ENCODE measurements around the gene KXD1.
"Not testable (repeated sequence)": the region's sequence is repeated elsewhere in the genome, so short reads cannot be mapped to it uniquely, and the experiment has no call there.

KXD1 gene

GRCh38 chr19:18537431-18537830, 20.2 kb upstream of the KXD1 start:
- DNase-seq, result no peak

- DNase-seq, result no peak
Observed at GRCh38 chr19:18538115-18538514, 19.6 kb upstream of the KXD1 start.

GRCh38 chr19:18539372-18539771, 18.3 kb upstream of the KXD1 start:
- DNase-seq, result no peak

- not testable (repeated sequence) for DNase-seq
Observed at GRCh38 chr19:18540200-18540599, 17.5 kb upstream of the KXD1 start.

- DNase-seq, result no peak
Observed at GRCh38 chr19:18541258-18541991, 16.2 kb upstream of the KXD1 start.

GRCh38 chr19:18541992-18542940, 15.4 kb upstream of the KXD1 start:
- DNase-seq, result no peak

DNA sequence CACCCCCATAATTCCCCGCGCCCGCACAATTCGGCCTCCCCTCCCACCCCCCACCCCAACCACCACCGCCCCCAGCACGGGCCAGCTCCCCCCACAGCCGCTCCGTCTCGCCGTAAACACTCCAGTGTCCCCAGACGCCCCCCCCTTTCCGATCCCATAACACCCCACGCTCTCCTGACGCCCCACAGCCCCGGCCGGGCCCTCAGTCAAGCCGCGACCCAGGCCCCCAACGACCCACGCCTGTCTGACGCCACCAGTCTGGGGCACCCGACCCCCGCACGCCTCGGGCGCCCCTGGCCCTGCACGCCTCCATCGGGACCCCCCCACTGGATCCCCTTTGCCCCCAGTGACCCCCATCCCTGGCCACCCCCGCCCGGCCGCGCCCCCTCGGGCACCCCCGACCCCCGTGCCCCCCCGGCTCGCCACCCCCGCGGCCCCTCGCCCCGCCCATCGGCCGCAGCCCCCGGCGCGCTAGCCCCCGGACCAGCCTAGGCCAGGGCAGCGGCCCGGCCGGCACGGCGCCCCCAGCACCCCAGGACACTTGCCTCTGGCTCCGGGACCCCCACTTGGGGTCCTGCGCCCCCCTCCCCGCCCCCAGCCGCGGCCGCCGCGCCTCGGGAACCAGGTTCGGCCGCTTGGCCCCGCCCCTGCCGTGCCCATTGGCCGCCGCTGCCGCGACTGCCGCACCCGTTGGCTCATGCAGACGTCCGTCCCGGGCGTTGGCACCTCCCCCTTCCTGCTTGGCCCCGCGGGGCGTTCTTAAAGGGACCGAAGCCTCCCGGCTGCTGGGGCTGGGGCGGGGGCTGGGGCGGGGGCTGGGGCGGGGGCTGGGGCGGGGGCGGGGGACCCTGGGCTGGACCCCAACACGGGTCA, 14.5 kb upstream of the KXD1 start, which contains the start of gene FKBP8:
TSS of gene FKBP8 (minus strand) at position 633 of the 873 bp plus-strand sequence. CDS start 1,603 bp downstream, outside the sequence.
- peak; percentile 92 for DNase-seq

- peak; percentile 83 for DNase-seq
Observed at GRCh38 chr19:18543814-18544475, 13.7 kb upstream of the KXD1 start.

DNA sequence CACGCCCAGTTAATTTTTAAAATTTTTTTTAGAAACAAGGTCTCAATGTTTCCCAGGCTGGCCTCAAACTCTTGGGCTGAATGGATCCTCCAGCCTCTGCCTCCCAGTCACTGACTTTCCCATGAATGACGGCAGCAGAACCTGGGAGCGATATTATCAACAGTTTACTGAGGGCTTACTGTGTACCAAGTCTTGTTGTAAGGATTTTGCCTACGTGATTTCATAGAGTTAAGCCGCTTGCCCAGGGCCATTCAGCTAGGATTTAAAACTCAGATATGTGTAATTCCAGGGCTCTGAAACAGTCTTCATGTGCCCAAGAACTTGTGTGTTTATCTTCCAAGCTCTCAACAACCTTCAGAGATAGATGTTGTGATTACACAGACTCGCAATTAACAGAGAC, 6.0 kb upstream of the KXD1 start:
- DNase-seq, result no peak

GRCh38 chr19:18558202-18558555, 509 bp downstream of the KXD1 start:
- DNase-seq, result no peak

DNA sequence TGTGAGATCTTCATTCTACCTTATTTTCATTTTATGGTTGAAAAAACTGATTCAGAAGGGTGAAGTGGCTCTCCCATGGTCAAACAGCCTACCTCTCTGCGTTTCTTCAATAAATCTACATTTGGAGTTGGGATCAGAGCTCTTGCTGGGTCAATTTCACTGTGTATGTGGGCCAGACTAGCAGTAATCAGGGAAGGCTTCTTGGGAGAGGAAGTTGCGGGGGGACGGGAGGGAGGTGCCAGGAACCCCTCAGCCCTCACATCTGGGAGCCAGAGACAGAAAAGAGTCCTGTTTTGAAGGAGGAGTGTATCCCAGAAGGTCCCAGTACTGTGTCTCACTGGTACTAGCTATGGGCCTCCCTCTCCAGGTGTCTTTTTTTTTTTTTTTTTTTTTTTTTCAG, 934 bp downstream of the KXD1 start:
- DNase-seq, result no peak

- DNase-seq, result no peak
Observed at GRCh38 chr19:18559685-18560084, 2.0 kb downstream of the KXD1 start.

DNA sequence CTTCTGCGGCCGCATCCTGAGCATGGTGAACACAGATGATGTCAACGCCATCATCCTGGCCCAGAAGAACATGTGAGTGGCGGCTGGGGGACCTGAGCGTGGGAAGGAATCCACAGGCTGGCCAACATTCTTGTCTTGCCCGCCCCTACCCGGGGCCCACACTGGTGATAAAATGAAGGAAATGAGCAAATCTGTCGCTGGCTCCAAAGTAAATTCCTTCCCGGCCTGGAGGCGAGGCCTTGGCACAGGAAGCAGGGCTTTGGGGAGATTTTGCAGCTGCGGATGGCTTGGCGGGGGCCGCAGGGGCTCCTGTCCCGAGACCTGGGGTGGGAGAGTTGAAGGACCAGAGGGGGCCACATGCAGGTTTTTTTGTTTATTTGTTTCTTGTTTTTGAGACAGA, 4.4 kb downstream of the KXD1 start:
- no peak for DNase-seq

GRCh38 chr19:18566953-18567352, 9.3 kb downstream of the KXD1 start:
- no peak for DNase-seq

DNA sequence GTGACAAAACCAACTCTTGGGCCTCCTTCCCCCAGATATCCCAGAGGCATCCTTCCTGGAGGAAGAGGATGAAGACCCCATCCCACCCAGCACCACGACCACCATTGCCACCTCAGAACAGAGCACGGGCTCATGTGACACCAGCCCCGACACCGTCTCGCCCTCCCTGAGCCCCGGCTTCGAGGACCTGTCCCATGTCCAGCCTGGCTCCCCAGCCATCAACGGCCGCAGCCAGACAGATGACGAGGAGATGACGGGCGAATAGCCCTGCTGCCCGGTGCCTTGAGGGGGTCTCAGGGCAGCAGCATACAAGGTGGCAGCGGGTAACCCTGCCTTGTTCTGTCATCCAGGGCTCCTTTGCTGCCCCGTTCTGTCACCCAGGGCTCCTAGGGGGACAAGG, 10.7 kb downstream of the KXD1 start:
- no peak for DNase-seq

GRCh38 chr19:18571564-18572344, 14.1 kb downstream of the KXD1 start, which contains the start of gene UBA52:
Gene UBA52 (plus strand): TSS chr19:18571857. CDS start chr19:18573301, 1,444 bp downstream.
- DNase-seq, result peak; percentile 98

DNA sequence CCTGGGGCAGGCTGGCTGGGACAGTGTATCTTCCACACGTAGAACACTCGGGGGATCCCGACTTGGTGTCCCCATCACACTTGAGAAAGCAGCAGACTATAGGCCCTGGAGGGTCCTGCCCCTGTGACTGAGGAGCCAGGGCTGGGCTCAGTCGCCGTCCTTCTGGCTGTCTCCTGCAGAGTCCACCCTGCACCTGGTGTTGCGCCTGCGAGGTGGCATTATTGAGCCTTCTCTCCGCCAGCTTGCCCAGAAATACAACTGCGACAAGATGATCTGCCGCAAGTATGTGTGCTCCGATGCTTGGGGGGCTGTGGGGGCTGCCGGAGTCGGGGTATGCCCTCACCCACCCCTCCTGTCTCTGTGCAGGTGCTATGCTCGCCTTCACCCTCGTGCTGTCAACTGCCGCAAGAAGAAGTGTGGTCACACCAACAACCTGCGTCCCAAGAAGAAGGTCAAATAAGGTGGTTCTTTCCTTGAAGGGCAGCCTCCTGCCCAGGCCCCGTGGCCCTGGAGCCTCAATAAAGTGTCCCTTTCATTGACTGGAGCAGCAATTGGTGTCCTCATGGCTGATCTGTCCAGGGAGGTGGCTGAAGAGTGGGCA, 17.1 kb downstream of the KXD1 start:
- no peak for DNase-seq

- DNase-seq, result no peak
Observed at GRCh38 chr19:18576383-18576782, 18.7 kb downstream of the KXD1 start.

GRCh38 chr19:18577365-18577914, 19.8 kb downstream of the KXD1 start:
- no peak for DNase-seq

DNA sequence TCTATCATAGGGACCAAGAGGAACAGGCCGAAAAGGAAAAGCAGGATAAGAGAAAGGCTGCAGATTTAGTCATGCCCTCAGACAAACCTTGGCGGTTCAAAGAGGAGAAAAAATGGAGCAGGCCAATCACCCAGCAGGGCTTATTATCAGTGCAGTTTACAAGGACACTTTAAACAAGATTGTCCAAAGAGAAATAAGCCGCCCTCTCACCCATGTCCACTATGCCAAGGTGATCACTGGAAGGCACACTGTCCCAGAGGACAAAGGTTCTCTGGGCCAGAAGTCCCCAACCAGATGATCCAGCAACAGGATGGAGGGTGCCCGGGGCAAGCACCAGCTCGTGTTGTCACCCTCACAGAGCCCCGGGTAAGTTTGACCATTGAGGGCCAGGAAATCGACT, 22.6 kb downstream of the KXD1 start:
- DNase-seq, result no peak

GRCh38 chr19:18586306-18586705, 28.6 kb downstream of the KXD1 start:
- DNase-seq, result no peak

Measured in CD4-positive, alpha-beta T cell treated with Interferon gamma for 1 hour (primary cell).